NB4 (cell line): Measurements from ENCODE around the gene LDHAL6B.

ENCODE experiments used
- CTCF ChIP-seq: IDR thresholded peaks from one replicate; pipeline ENCODE4 v1.5.1; 2012; ENCODE audit warnings: low read depth, low read length
- POLR2A ChIP-seq: IDR thresholded peaks from 2 replicates; pipeline ENCODE4 v1.6.1; 2011; ENCODE audit warnings: mild to moderate bottlenecking; ENCODE audit not compliant: insufficient read length; ENCODE audit errors: extremely low read depth

GRCh38 chr15:59229453-59229852 lies 22.8 kb downstream of the LDHAL6B start:
- TF ChIP-seq CTCF: no peak
- no peak for TF ChIP-seq POLR2A
